Measurements from ENCODE around the gene RBM19. TPM values are rescaled to one million over a fixed set of nuclear protein-coding genes. Genes with fewer than 3 reads are reported as not detected.

RBM19 gene
- total RNA-seq, 1 donor from 2014 or later: 77.0 TPM

GRCh38 chr12:113909776-113910420, 56.2 kb downstream of the RBM19 start:
- intact Hi-C loops (cut with micrococcal nuclease): no loop called here
- ChIA-PET CTCF (no interaction called here), POLR2A (no interaction called here)
- Mint-ChIP-seq H3K36me3 (ENCODE audit: low read depth) (peaks cover 75% of the 10 kb centered on the region), H3K9me3 (no peaks in the 10 kb centered on the region), H3K27ac (no peak overlapping the region), H3K27me3 (no peaks in the 10 kb centered on the region), H3K4me1 (no peaks in the 10 kb centered on the region), H3K4me3 (no peak overlapping the region)
- DNase-seq (no peak), ATAC-seq (ENCODE audit: low read depth) (no peak)
- TF ChIP-seq CTCF (IDR thresholded peaks at IDR 0.05): no peak

DNA sequence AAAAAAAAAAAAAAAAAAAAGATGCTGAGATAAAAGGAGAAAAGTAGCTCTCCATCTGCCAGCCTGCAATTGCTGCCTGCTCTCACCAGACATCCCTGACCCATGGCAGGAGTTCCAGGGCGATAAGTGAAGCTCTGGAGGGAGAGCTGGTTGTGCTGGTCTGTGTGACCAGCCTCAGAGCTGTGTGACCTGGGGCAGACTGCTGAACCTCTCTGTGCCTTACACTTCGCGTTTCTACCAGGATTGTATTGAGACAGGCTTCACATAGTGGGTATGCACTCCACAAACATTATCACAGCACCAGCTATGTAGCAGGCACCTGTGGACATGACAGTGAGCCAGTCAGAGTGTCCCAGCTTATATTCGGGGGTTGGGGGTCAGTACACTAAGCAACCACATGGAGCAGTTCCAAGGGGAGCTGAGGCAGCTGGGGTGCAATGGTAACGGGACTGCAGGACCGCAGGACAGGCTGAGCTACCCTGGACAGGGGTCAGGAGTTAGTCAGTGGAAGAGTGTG, 57.5 kb downstream of the RBM19 start:
- peaks cover 81% of the 10 kb centered on the region for H3K36me3 Mint-ChIP-seq (ENCODE audit: low read depth)
- POLR2A ChIA-PET: interaction anchor here (0.6 to 0.7 kb wide), 2 partner anchors 112 to 809 kb away, joined by 5 to 10 read pairs; no protein-coding TSS in a partner anchor
- H3K27ac Mint-ChIP-seq: no peak overlapping the region
- CTCF ChIA-PET: no interaction called here
- no peaks in the 10 kb centered on the region for H3K4me1 Mint-ChIP-seq
- no peak for DNase-seq
- no peak for TF ChIP-seq CTCF (IDR thresholded peaks at IDR 0.05)
- H3K9me3 Mint-ChIP-seq: no peaks in the 10 kb centered on the region
- no peak for ATAC-seq (ENCODE audit: low read depth)
- H3K4me3 Mint-ChIP-seq: no peak overlapping the region
- no peaks in the 10 kb centered on the region for H3K27me3 Mint-ChIP-seq
- intact Hi-C loops (cut with micrococcal nuclease): no loop called here

GRCh38 chr12:113907446-113908180, 58.5 kb downstream of the RBM19 start:
- TF ChIP-seq CTCF (IDR thresholded peaks at IDR 0.05): no peak
- intact Hi-C loops (cut with micrococcal nuclease): no loop called here
- no peaks in the 10 kb centered on the region for H3K27me3 Mint-ChIP-seq
- no peak overlapping the region for H3K4me3 Mint-ChIP-seq
- H3K4me1 Mint-ChIP-seq: no peaks in the 10 kb centered on the region
- H3K36me3 Mint-ChIP-seq (ENCODE audit: low read depth): peaks cover 83% of the 10 kb centered on the region
- CTCF ChIA-PET: no interaction called here
- DNase-seq (no peak), ATAC-seq (ENCODE audit: low read depth) (no peak)
- no peak overlapping the region for H3K27ac Mint-ChIP-seq
- no peaks in the 10 kb centered on the region for H3K9me3 Mint-ChIP-seq
- POLR2A ChIA-PET: no interaction called here

DNA sequence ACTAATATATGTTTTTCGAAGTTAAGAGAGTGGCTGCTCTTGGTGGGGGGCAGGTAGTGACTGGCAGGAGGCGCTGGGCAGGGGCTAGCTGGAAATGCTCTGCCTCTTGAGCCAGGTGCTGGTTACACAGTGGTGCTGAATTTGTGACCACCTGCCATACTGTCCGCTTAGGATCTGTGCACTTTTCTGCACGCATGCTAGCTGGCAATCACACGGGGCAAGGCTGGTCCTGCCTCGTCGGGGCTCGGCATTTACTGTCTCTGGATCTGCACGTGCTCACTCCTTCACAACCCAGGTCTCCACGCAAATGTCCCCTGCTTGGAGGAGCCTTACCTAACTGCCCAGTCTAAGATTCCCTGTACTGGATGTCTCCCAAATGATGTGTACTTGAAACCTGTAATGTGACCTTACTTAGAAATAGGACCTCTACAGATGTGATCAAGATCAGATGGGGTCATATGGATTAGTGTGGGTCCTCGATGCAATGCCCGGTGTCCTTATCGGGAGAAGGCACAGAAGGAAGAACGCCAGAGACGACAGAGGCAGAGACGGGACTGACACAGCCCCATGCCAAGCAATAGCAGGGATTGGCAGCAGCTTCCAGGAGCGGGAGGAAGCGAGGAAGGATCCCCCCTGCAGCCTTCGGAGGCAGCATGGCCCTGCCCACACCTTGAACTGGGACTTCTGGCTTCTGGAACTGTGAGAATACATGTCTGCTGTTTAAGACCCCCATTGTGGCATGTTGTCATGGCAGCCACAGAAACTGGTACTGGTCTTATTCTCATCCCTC, 59.5 kb downstream of the RBM19 start:
- Mint-ChIP-seq H3K27me3 (no peaks in the 10 kb centered on the region), H3K27ac (no peak overlapping the region)
- TF ChIP-seq CTCF (IDR thresholded peaks at IDR 0.05): no peak

DNA sequence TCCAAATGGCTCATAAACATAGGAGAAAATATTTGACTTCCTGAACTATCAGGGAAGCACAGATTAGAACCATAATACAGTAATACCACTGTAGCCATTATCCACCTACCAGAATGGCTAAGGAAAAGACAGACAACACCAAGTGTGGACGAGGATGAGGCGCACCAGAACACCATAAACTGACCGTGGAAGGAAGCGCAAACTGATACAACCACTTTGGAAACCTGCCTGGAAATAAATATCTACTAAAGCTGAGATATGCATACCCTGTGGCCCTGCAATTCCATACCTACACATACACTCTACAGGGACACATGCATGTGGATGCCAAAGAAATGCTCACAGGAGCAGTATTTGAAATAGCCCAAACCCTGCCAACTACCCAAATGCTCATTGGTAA, 60.3 kb downstream of the RBM19 start:
- POLR2A ChIA-PET: no interaction called here
- CTCF ChIA-PET: no interaction called here
- Mint-ChIP-seq H3K36me3 (ENCODE audit: low read depth) (peaks cover 81% of the 10 kb centered on the region), H3K27ac (no peak overlapping the region), H3K9me3 (no peaks in the 10 kb centered on the region), H3K4me3 (no peak overlapping the region), H3K27me3 (no peaks in the 10 kb centered on the region), H3K4me1 (no peaks in the 10 kb centered on the region)
- no peak for DNase-seq
- intact Hi-C loops (cut with micrococcal nuclease): no loop called here
- no peak for ATAC-seq (ENCODE audit: low read depth)
- TF ChIP-seq CTCF (IDR thresholded peaks at IDR 0.05): no peak

More for the DNA sequence above, 59.5 kb downstream of the RBM19 start:
- Mint-ChIP-seq H3K4me3 (no peak overlapping the region), H3K4me1 (no peaks in the 10 kb centered on the region), H3K9me3 (no peaks in the 10 kb centered on the region), H3K36me3 (ENCODE audit: low read depth) (peaks cover 82% of the 10 kb centered on the region)
- ChIA-PET CTCF (no interaction called here), POLR2A (no interaction called here)
- DNase-seq: no peak
- intact Hi-C loops (cut with micrococcal nuclease): no loop called here
- no peak for ATAC-seq (ENCODE audit: low read depth)
